Endodermal cell (in vitro differentiated cells): Measurements from ENCODE around the gene DTNB. TPM values are rescaled to one million over a fixed set of nuclear protein-coding genes. Genes with fewer than 3 reads are reported as not detected.

ENCODE experiments used
- DNase-seq: peaks from one replicate; pipeline ENCODE4 v3.0.0-alpha.2; 2017
- H3K27ac ChIP-seq: 2 replicates; pipeline ENCODE4 v1.5.1; 2013; ENCODE audit warnings: mild to moderate bottlenecking, low read depth, low read length, moderate library complexity
- H3K27me3 ChIP-seq: 2 replicates; pipeline ENCODE4 v1.6.1; 2013; ENCODE audit warnings: mild to moderate bottlenecking, low read length, moderate library complexity; ENCODE audit not compliant: insufficient read depth, control insufficient read depth, poor library complexity, severe bottlenecking
- H3K36me3 ChIP-seq: 2 replicates; pipeline ENCODE4 v1.7.0; 2013; ENCODE audit warnings: mild to moderate bottlenecking, low read length, moderate library complexity; ENCODE audit not compliant: control insufficient read depth, insufficient read depth
- H3K4me1 ChIP-seq: one replicate; pipeline ENCODE4 v1.7.0; 2013; ENCODE audit warnings: low read length; ENCODE audit not compliant: control insufficient read depth, insufficient read depth
- H3K4me3 ChIP-seq: 2 replicates; pipeline ENCODE4 v1.5.1; 2013; ENCODE audit warnings: mild to moderate bottlenecking, low read length, moderate library complexity
- H3K9ac ChIP-seq: 2 replicates; pipeline ENCODE4 v1.6.1; 2013; ENCODE audit warnings: mild to moderate bottlenecking, low read length, moderate library complexity; ENCODE audit not compliant: poor library complexity, severe bottlenecking; ENCODE audit errors: extremely low read depth
- H3K9me3 ChIP-seq: 2 replicates; pipeline ENCODE4 v1.6.1; 2013; ENCODE audit warnings: mild to moderate bottlenecking, low read length, moderate library complexity; ENCODE audit not compliant: control insufficient read depth
- H3K27ac Mint-ChIP-seq: 2 replicates; pipeline ENCODE4 v1.8.0; 2020; ENCODE audit warnings: mixed read lengths
- H3K27me3 Mint-ChIP-seq: 2 replicates; pipeline ENCODE4 v1.8.0; 2021; ENCODE audit warnings: mild to moderate bottlenecking, mixed read lengths; ENCODE audit not compliant: insufficient read depth
- H3K36me3 Mint-ChIP-seq: 2 replicates; pipeline ENCODE4 v1.8.0; 2020; ENCODE audit warnings: low read depth, mixed read lengths
- H3K4me1 Mint-ChIP-seq: 2 replicates; pipeline ENCODE4 v1.8.0; 2020; ENCODE audit warnings: mixed read lengths
- H3K4me3 Mint-ChIP-seq: 2 replicates; pipeline ENCODE4 v1.8.0; 2020; ENCODE audit warnings: mild to moderate bottlenecking, moderate library complexity, mixed read lengths
- H3K9me3 Mint-ChIP-seq: 2 replicates; pipeline ENCODE4 v1.8.0; 2020; ENCODE audit warnings: mild to moderate bottlenecking, mixed read lengths
- CTCF ChIP-seq: fragments of 200-600 bp; sonication (generic); conservative IDR thresholded peaks from 2 replicates; pipeline ENCODE4 v1.5.0; 2021; ENCODE audit warnings: antibody characterized with exemption, mild to moderate bottlenecking
- WGBS, 2 experiments: methylation state at CpG; one replicate each; pipeline versions ENCODE4 v1.1.5 to v1.1.7; 2013; ENCODE audit warnings: missing lambda C conversion rate in 2 of 2, mixed read lengths in 1 of 2; ENCODE audit not compliant: insufficient coverage in 1 of 2, insufficient read length in 1 of 2; 5-methylcytosine and 5-hydroxymethylcytosine counted together
- total RNA-seq, 2 donors: library from RNA; stranded (reverse); fragmentation: NEBNext Ultra II Directional in 1 of 2; extraction: Animal tissue kit (Norgen Biotek cat#: 25700) in 1 of 2; gene quantifications; 2 replicates in 1 of 2; 3 replicates in 1 of 2; pipeline ENCODE4 v1.2.1, GENCODE V29; 2021

DTNB gene
- total RNA-seq, 2 donors from 2014 or later: 38.8 to 48.7 TPM

GRCh38 chr2:25400169-25400568 lies 273.2 kb downstream of the DTNB start:
- Histone ChIP-seq H3K27me3 (no peaks in the 10 kb centered on the region), H3K36me3 (no peaks in the 10 kb centered on the region), H3K9me3 (no peaks in the 10 kb centered on the region), H3K9ac (no peak overlapping the region), H3K4me1 (no peaks in the 10 kb centered on the region), H3K27ac (peak overlapping the region; percentile 22), H3K4me3 (no peak overlapping the region)
- no peak overlapping the region for H3K27ac Mint-ChIP-seq
- no peak overlapping the region for H3K4me3 Mint-ChIP-seq
- no peak for TF ChIP-seq CTCF
- peaks cover 3% of the 10 kb centered on the region for H3K4me1 Mint-ChIP-seq
- H3K9me3 Mint-ChIP-seq: no peaks in the 10 kb centered on the region
- WGBS, 2 experiments: 90 to 98% methylated on average over 8 of the region's 8 CpGs
- no peak for DNase-seq
- H3K36me3 Mint-ChIP-seq: peaks cover 3% of the 10 kb centered on the region
- H3K27me3 Mint-ChIP-seq: no peaks in the 10 kb centered on the region

- no peak overlapping the region for H3K27ac Mint-ChIP-seq
- peaks cover 3% of the 10 kb centered on the region for H3K36me3 Mint-ChIP-seq
- H3K4me3 Mint-ChIP-seq: no peak overlapping the region
- no peak for TF ChIP-seq CTCF
- no peak for DNase-seq
- no peaks in the 10 kb centered on the region for H3K27me3 Mint-ChIP-seq
- peaks cover 3% of the 10 kb centered on the region for H3K4me1 Mint-ChIP-seq
- Histone ChIP-seq H3K4me1 (no peaks in the 10 kb centered on the region), H3K4me3 (no peak overlapping the region), H3K27ac (no peak overlapping the region), H3K9me3 (no peaks in the 10 kb centered on the region), H3K9ac (no peak overlapping the region), H3K36me3 (no peaks in the 10 kb centered on the region), H3K27me3 (no peaks in the 10 kb centered on the region)
- peaks cover 2% of the 10 kb centered on the region for H3K9me3 Mint-ChIP-seq
- WGBS, 2 experiments: 89 to 93% methylated on average over 3 to 4 of the region's 4 CpGs
These were observed 274.8 kb downstream of the DTNB start for GRCh38 chr2:25398534-25398933.

GRCh38 chr2:25397777-25398176 lies 275.6 kb downstream of the DTNB start:
- Histone ChIP-seq H3K9me3 (no peaks in the 10 kb centered on the region), H3K27ac (no peak overlapping the region), H3K4me3 (no peak overlapping the region), H3K36me3 (no peaks in the 10 kb centered on the region), H3K9ac (no peak overlapping the region), H3K27me3 (no peaks in the 10 kb centered on the region), H3K4me1 (no peaks in the 10 kb centered on the region)
- 94 to 96% methylated on average over 4 of the region's 4 CpGs for WGBS, 2 experiments
- peaks cover 2% of the 10 kb centered on the region for H3K9me3 Mint-ChIP-seq
- H3K4me1 Mint-ChIP-seq: peaks cover 3% of the 10 kb centered on the region
- H3K27ac Mint-ChIP-seq: no peak overlapping the region
- no peaks in the 10 kb centered on the region for H3K27me3 Mint-ChIP-seq
- TF ChIP-seq CTCF: no peak
- H3K4me3 Mint-ChIP-seq: no peak overlapping the region
- peaks cover 3% of the 10 kb centered on the region for H3K36me3 Mint-ChIP-seq
- no peak for DNase-seq
